A549 (cell line): Measurements from ENCODE around the gene CSTPP1. TPM values are rescaled to one million over a fixed set of nuclear protein-coding genes. Genes with fewer than 3 reads are reported as not detected.

Source experiments
- ATAC-seq, 2 experiments: fragments of 200-7000 bp in 1 of 2; fragments of >200 bp in 1 of 2; cut with Nextera tagmentation in 1 of 2; cut with Tn5 transposase in 1 of 2; 3 replicates each; pipeline versions ENCODE4 v1.8.0 to v1.9.1; 2018 to 2020; ENCODE audit warnings: mild to moderate bottlenecking in 1 of 2, moderate library complexity in 1 of 2
- CTCF ChIA-PET: fragments of 300-600 bp; sonication (Branson Sonifier 250); formaldehyde crosslinking; extraction: SDS; loops from one replicate; lab custom pipeline; 2021; ENCODE audit warnings: antibody characterized with exemption, inconsistent platforms; lab: Yijun Ruan, JAX
- POLR2A ChIA-PET: fragments of 350-600 bp; formaldehyde crosslinking; extraction: SDS; loops from one replicate; lab custom pipeline; 2021; ENCODE audit warnings: antibody characterized with exemption, inconsistent platforms; lab: Yijun Ruan, JAX
- DNase-seq, 2 experiments: peaks; one replicate each; pipeline versions ENCODE4 v3.0.0 to v3.0.0-alpha.2; 2011 to 2016; ENCODE audit warnings: low read depth in 1 of 2, low spot score in 1 of 2
- FAIRE-seq: peaks from 2 replicates; lab custom pipeline; 2011; peaks lifted over from hg19 to GRCh38; lab: Jason Lieb, UNC
- H3K27ac ChIP-seq, 2 experiments: fragments of >200 bp; sonication (Bioruptor Twin); formaldehyde crosslinking; 3 replicates each; pipeline ENCODE4 v1.5.1; 2016 to 2017
- H3K4me1 ChIP-seq: fragments of >200 bp; sonication (Bioruptor Twin); formaldehyde crosslinking; 3 replicates; pipeline ENCODE4 v1.6.1; 2016
- H3K4me2 ChIP-seq: fragments of >200 bp; sonication (Bioruptor Twin); formaldehyde crosslinking; 3 replicates; pipeline ENCODE4 v1.6.1; 2016
- H3K4me3 ChIP-seq: fragments of >200 bp; sonication (Bioruptor Twin); formaldehyde crosslinking; 3 replicates; pipeline ENCODE4 v1.5.1; 2016
- H3K9me3 ChIP-seq: fragments of >200 bp; sonication (Bioruptor Twin); formaldehyde crosslinking; 3 replicates; pipeline ENCODE4 v1.6.1; 2016
- CHD4 ChIP-seq: fragments of 200-600 bp; sonication (generic); IDR thresholded peaks from 2 replicates; pipeline ENCODE4 v1.6.1; 2016; ENCODE audit warnings: antibody characterized with exemption, mild to moderate bottlenecking, borderline replicate concordance
- EHMT2 ChIP-seq: fragments of 200-600 bp; sonication (generic); IDR thresholded peaks from 2 replicates; pipeline ENCODE4 v1.6.1; 2016; ENCODE audit warnings: antibody characterized with exemption, low read depth, mild to moderate bottlenecking, moderate library complexity
- EP300 ChIP-seq, 2 experiments: fragments of >200 bp; sonication (Bioruptor Twin); formaldehyde crosslinking; IDR thresholded peaks; 2 replicates in 1 of 2; 3 replicates in 1 of 2; pipeline ENCODE4 v1.6.1; 2016 to 2017
- HOXA7 ChIP-seq: fragments of 250-450 bp; sonication (Bioruptor Pico); IDR thresholded peaks from 2 replicates; pipeline ENCODE4 v1.5.0; 2020; ENCODE audit warnings: mild to moderate bottlenecking, moderate library complexity
- HOXB13 ChIP-seq: fragments of 250-450 bp; sonication (Bioruptor Pico); IDR thresholded peaks from 2 replicates; pipeline ENCODE4 v1.5.0; 2020; ENCODE audit warnings: low read depth, mild to moderate bottlenecking, moderate library complexity
- HOXB5 ChIP-seq: fragments of 250-450 bp; sonication (Bioruptor Pico); IDR thresholded peaks from 2 replicates; pipeline ENCODE4 v1.5.0; 2020; ENCODE audit warnings: mild to moderate bottlenecking, moderate library complexity
- KDM1A ChIP-seq: fragments of 200-600 bp; sonication (generic); IDR thresholded peaks from 2 replicates; pipeline ENCODE4 v1.6.1; 2016; ENCODE audit warnings: low read depth, mild to moderate bottlenecking
- MAFK ChIP-seq: fragments of 450-650 bp; IDR thresholded peaks from 2 replicates; pipeline ENCODE4 v1.6.1; 2014; ENCODE audit not compliant: partially characterized antibody
- MAZ ChIP-seq: fragments of 150-350 bp; IDR thresholded peaks from 2 replicates; pipeline ENCODE4 v1.6.1; 2014; ENCODE audit warnings: antibody characterized with exemption, low read depth, low read length, borderline replicate concordance
- MYC ChIP-seq: IDR thresholded peaks from 2 replicates; pipeline ENCODE4 v1.6.1; 2012; ENCODE audit warnings: mild to moderate bottlenecking, inconsistent platforms, low read length, improper control_type of control experiment, borderline replicate concordance
- NFE2L2 ChIP-seq: fragments of 150-350 bp; conservative IDR thresholded peaks from 2 replicates; pipeline ENCODE4 v1.6.1; 2014; ENCODE audit warnings: low read length
- PHF8 ChIP-seq: fragments of 200-600 bp; sonication (generic); IDR thresholded peaks from 2 replicates; pipeline ENCODE4 v1.6.1; 2016; ENCODE audit warnings: low read depth, mild to moderate bottlenecking, antibody characterized with exemption, moderate library complexity, borderline replicate concordance
- POLR2A ChIP-seq: IDR thresholded peaks from 2 replicates; pipeline ENCODE4 v1.6.1; 2012; ENCODE audit warnings: mild to moderate bottlenecking, low read length
- RAD21 ChIP-seq, 2 experiments: fragments of >200 bp in 1 of 2; sonication (Bioruptor Twin) in 1 of 2; formaldehyde crosslinking in 1 of 2; IDR thresholded peaks in 1 of 2; conservative IDR thresholded peaks in 1 of 2; 2 replicates in 1 of 2; 3 replicates in 1 of 2; pipeline ENCODE4 v1.6.1; 2012 to 2018; ENCODE audit warnings: inconsistent platforms in 1 of 2
- RFX5 ChIP-seq: fragments of 450-650 bp; IDR thresholded peaks from 2 replicates; pipeline ENCODE4 v1.7.1; 2014; ENCODE audit warnings: antibody characterized with exemption, mild to moderate bottlenecking, moderate library complexity
- SMC3 ChIP-seq: fragments of >200 bp; sonication (Bioruptor Twin); formaldehyde crosslinking; IDR thresholded peaks from 3 replicates; pipeline ENCODE4 v1.6.1; 2018; ENCODE audit warnings: inconsistent platforms
- SREBF2 ChIP-seq: fragments of 450-650 bp; IDR thresholded peaks from 2 replicates; pipeline ENCODE4 v1.6.1; 2014; ENCODE audit warnings: mild to moderate bottlenecking, moderate library complexity
- ZC3H11A ChIP-seq: fragments of 450-650 bp; IDR thresholded peaks from 2 replicates; pipeline ENCODE4 v1.6.1; 2014; ENCODE audit warnings: antibody characterized with exemption, mild to moderate bottlenecking
- ZFP36 ChIP-seq: fragments of 450-650 bp; IDR thresholded peaks from 2 replicates; pipeline ENCODE4 v1.6.1; 2014; ENCODE audit warnings: borderline replicate concordance; ENCODE audit not compliant: partially characterized antibody
- ZSCAN20 ChIP-seq: fragments of 250-450 bp; sonication (Bioruptor Pico); IDR thresholded peaks from 2 replicates; pipeline ENCODE4 v1.8.0; 2022; ENCODE audit warnings: mild to moderate bottlenecking, moderate library complexity
- WGBS: methylation state at CpG from one replicate; pipeline ENCODE4 v1.1.6; 2017; ENCODE audit errors: missing lambda C conversion rate; 5-methylcytosine and 5-hydroxymethylcytosine counted together
- polyA plus RNA-seq, 4 experiments: library from polyadenylated mRNA; depleted of rRNA in 3 of 4; stranded (reverse); fragments of >200 nt; fragmentation: RNase III in 1 of 4; extraction: RNeasy Plus Mini Kit Qiagen cat#74134 plus additional on column Dnase treatment in 1 of 4; gene quantifications; 2 replicates in 3 of 4; 3 replicates in 1 of 4; pipeline ENCODE4 v1.2.3, GENCODE V29; 2011 to 2017
- TF ChIP-seq, protein P1 (sequence below): IDR thresholded peaks from 2 replicates; pipeline ENCODE4 v1.6.1; 2012
- TF ChIP-seq, protein P2 (sequence below): IDR thresholded peaks from 2 replicates; pipeline ENCODE4 v1.6.1; 2012; ENCODE audit warnings: low read depth, borderline replicate concordance
- TF ChIP-seq, protein P3 (sequence below): fragments of >200 bp; sonication (Bioruptor Twin); formaldehyde crosslinking; IDR thresholded peaks from 2 replicates; pipeline ENCODE4 v1.6.1; 2016
- TF ChIP-seq, protein P4 (sequence below): fragments of >200 bp; sonication (Bioruptor Twin); formaldehyde crosslinking; IDR thresholded peaks from 3 replicates; pipeline ENCODE4 v1.5.1; 2016

The CSTPP1 gene
- polyA plus RNA-seq, 2 of the 4 experiments (the other 2 are of a cell fraction), result 31.5 to 34.5 TPM

DNA sequence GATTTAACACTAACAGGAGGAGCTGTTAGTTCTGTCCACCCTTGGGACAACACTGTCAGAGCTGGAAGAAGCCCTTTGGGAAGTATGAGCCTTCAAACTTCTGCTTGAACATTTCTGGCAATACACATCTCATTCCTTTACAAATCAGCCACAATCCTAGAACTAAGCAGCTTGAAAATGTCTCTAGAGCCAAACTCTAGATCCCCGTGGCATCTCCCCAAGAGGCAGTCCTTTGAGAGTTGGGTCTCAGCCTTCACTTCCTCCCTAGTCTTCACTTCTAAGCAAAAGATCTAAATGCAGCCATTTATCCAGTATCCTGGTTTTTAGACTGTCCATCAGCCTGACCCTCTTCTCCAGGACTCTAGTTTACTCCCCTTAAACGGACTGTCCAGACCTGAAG is 213.2 kb downstream of the CSTPP1 start (continued):
- TF ChIP-seq, protein P1, sequence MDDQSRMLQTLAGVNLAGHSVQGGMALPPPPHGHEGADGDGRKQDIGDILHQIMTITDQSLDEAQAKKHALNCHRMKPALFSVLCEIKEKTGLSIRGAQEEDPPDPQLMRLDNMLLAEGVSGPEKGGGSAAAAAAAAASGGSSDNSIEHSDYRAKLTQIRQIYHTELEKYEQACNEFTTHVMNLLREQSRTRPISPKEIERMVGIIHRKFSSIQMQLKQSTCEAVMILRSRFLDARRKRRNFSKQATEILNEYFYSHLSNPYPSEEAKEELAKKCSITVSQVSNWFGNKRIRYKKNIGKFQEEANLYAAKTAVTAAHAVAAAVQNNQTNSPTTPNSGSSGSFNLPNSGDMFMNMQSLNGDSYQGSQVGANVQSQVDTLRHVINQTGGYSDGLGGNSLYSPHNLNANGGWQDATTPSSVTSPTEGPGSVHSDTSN, result no peak
- no peak for TF ChIP-seq ZSCAN20 (CRISPR knock-in tag)

DNA sequence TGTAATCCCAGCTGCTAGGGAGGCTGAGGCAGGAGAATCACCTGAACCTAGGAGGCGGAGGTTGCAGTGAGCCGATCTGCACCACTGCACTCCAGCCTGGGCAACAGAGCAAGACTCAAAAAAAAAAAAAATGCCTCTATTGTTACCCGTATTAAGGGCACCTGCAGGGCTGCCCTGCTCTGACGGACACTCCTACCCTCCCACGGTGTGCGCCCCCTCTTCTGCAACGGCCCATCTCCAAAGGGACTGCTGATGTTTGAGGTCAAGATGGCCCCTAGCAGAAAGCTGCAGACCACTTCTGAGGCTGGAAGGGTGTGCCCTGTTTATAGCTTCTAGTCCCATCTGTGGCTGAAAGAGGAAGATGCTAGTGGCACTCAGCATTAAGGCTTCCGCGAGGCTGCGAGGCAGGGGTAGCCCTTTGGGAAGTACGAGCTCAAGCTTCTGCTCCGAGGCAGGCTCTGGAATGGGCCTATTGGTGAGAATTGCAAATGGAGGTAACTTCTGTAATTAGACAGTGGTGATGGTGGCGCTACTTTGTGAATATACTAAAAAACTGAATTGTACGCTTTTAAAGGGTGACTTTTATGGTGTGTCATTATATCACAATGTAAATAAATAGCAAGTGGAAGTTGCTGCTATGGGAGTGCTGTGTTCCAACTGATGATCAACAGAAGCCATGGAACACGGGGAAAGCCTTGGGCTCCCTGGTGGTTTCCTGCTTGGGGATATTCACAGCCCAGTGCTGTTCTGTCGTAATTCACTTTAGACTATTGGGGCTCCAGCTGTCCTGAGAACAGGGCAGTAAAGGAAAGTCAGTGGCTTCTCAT is 215.8 kb downstream of the CSTPP1 start:
- 90% methylated on average over 16 of the region's 16 CpGs for WGBS
- DNase-seq (no peak), FAIRE-seq (no peak), ATAC-seq (peak in 1 of 2 experiments; percentile 13; a peak in 3 of 6 replicates)
- Histone ChIP-seq H3K9me3 (no peaks in the 10 kb centered on the region), H3K4me3 (no peak overlapping the region), H3K4me2 (no peak overlapping the region), H3K27ac (no peak overlapping the region), H3K4me1 (no peaks in the 10 kb centered on the region)
- no peak for TF ChIP-seq NFE2L2
- TF ChIP-seq POLR2A, result no peak
- no peak for TF ChIP-seq HOXB13
- TF ChIP-seq, protein P2, sequence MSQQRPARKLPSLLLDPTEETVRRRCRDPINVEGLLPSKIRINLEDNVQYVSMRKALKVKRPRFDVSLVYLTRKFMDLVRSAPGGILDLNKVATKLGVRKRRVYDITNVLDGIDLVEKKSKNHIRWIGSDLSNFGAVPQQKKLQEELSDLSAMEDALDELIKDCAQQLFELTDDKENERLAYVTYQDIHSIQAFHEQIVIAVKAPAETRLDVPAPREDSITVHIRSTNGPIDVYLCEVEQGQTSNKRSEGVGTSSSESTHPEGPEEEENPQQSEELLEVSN, result no peak
- TF ChIP-seq CHD4, result no peak
- TF ChIP-seq PHF8, result no peak
- no peak for TF ChIP-seq ZC3H11A
- no peak for TF ChIP-seq EP300 (IDR thresholded peaks at IDR 0.05)
- TF ChIP-seq, protein P3, sequence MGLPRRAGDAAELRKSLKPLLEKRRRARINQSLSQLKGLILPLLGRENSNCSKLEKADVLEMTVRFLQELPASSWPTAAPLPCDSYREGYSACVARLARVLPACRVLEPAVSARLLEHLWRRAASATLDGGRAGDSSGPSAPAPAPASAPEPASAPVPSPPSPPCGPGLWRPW, result no peak
- TF ChIP-seq RFX5, result no peak
- no peak for TF ChIP-seq HOXA7 (CRISPR knock-in tag)
- TF ChIP-seq SREBF2, result no peak
- TF ChIP-seq EHMT2, result no peak
- TF ChIP-seq MAFK, result no peak
- no peak for TF ChIP-seq MAZ
- TF ChIP-seq MYC, result no peak
- TF ChIP-seq KDM1A, result no peak
- CTCF ChIA-PET, result interaction anchor here (0.6 to 6.7 kb wide), 68 partner anchors 10 to 409 kb away, joined by 3 to 120 read pairs (median 4); partner anchors contain the start of genes CSTPP1 and PACSIN3
- POLR2A ChIA-PET, result interaction anchor here (1.1 kb wide), 1 partner anchor 235 kb away, joined by 3 read pairs; no protein-coding TSS in a partner anchor

DNA sequence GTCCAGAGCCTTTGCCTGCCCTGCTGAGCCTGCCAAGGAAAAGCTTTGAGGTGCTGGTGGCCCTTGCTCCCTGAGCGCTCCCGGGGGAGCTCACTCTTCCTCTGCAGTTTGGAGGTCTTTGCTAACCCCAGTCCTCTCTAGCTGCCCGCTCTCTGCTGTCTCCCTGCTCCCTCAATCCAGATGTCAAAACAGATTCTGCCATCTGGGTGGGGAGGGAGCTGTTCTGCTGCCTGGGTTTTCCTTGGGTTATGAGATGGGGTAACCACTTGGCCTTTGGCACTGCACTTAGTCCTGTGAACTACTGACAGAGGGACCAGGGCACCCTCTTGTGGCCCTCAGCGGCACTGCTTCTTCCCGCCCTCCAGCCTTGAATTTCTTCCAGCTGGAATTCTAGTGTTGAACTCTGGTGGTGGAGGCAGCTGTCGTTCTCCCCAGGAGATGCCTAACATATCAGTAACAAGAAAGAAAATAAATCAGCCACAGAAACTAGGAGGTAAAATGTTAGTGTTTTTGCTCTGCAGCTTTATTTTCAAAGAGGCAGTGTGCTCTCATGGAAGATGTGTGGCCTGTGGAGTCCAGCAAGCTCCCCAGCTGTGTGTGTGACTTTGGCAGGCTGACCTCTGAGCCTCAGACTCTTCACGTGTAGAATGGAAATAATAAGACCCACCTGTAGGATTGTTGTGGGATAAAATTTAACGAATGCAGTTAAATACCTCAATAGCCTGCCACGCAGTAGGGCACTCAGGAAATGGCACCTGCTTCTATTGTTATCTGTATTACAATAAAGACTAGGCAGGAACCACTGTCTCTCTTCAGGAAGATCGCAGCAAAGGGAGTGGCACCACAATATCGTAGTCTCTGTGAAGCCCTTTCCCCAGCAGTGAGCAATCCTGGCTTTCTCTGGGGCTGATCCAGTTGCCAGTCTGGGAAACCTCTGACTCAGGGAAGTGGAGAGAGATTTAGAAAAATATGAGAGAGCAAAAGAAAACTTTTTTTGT is 216.7 kb downstream of the CSTPP1 start:
- H3K9me3 ChIP-seq, result no peaks in the 10 kb centered on the region
- WGBS, result 47% methylated on average over 11 of the region's 11 CpGs
- DNase-seq, result peak; percentile 77 to 87
- no peak overlapping the region for H3K4me2 ChIP-seq
- no peak overlapping the region for H3K27ac ChIP-seq
- H3K4me3 ChIP-seq, result no peak overlapping the region
- TF ChIP-seq NFE2L2 (no peak), RAD21 (conservative IDR thresholded peaks at IDR 0.05 in 1 of 2, IDR thresholded peaks at IDR 0.05 in 1 of 2) (peak; percentile 94), ZFP36 (peak; percentile 5), HOXB5 (CRISPR knock-in tag) (no peak), SMC3 (peak; percentile 94)
- TF ChIP-seq, protein P4, sequence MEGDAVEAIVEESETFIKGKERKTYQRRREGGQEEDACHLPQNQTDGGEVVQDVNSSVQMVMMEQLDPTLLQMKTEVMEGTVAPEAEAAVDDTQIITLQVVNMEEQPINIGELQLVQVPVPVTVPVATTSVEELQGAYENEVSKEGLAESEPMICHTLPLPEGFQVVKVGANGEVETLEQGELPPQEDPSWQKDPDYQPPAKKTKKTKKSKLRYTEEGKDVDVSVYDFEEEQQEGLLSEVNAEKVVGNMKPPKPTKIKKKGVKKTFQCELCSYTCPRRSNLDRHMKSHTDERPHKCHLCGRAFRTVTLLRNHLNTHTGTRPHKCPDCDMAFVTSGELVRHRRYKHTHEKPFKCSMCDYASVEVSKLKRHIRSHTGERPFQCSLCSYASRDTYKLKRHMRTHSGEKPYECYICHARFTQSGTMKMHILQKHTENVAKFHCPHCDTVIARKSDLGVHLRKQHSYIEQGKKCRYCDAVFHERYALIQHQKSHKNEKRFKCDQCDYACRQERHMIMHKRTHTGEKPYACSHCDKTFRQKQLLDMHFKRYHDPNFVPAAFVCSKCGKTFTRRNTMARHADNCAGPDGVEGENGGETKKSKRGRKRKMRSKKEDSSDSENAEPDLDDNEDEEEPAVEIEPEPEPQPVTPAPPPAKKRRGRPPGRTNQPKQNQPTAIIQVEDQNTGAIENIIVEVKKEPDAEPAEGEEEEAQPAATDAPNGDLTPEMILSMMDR, result peak; percentile 91
- peak; percentile 32 for FAIRE-seq
- peak; percentile 77 to 87 for ATAC-seq
- ChIA-PET CTCF (interaction anchor here (0.5 to 6.7 kb wide), 81 partner anchors 9 to 764 kb away, joined by 3 to 120 read pairs (median 4); partner anchors contain the start of genes CKAP5, CSTPP1 and PACSIN3), POLR2A (interaction anchor here (1.1 kb wide), 1 partner anchor 236 kb away, joined by 3 read pairs; no protein-coding TSS in a partner anchor)
- H3K4me1 ChIP-seq, result no peaks in the 10 kb centered on the region
